ENCODE measurements around the gene C20orf141.

C20orf141 gene

GRCh38 chr20:2820896-2821869 is 6.4 kb downstream of the C20orf141 start:
- Histone ChIP-seq H3K4me3 (ENCODE audit: low read depth, low read length) (no peak overlapping the region), H3K9me3 (ENCODE audit: control insufficient read depth, insufficient read depth, low read depth, low read length) (no peaks in the 10 kb centered on the region), H3K36me3 (ENCODE audit: control insufficient read depth in 2 of 2, insufficient read depth in 1 of 2, low read length in 2 of 2) (no peaks in the 10 kb centered on the region), H3K27ac (ENCODE audit: extremely low read depth, low read depth, low read length) (no peak overlapping the region), H3K4me1 (ENCODE audit: control insufficient read depth, insufficient read depth, low read length) (peaks cover 9% of the 10 kb centered on the region)
- ChIA-PET CTCF (interaction anchor here (0.6 to 1.5 kb wide), 3 partner anchors 41 to 1319 kb away, joined by 3 to 4 read pairs (median 4); no protein-coding TSS in a partner anchor), POLR2A (interaction anchor here (0.7 to 1.4 kb wide), 2 partner anchors 15 to 20 kb away, joined by 3 read pairs; partner anchors contain the start of genes PCED1A and VPS16)
- TF ChIP-seq, protein P1, sequence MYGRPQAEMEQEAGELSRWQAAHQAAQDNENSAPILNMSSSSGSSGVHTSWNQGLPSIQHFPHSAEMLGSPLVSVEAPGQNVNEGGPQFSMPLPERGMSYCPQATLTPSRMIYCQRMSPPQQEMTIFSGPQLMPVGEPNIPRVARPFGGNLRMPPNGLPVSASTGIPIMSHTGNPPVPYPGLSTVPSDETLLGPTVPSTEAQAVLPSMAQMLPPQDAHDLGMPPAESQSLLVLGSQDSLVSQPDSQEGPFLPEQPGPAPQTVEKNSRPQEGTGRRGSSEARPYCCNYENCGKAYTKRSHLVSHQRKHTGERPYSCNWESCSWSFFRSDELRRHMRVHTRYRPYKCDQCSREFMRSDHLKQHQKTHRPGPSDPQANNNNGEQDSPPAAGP (tag by site-specific recombination; IDR thresholded peaks at IDR 0.05): no peak
- TF ChIP-seq ZNF341 (tag by site-specific recombination; IDR thresholded peaks at IDR 0.05; ENCODE audit: low read depth): peak; percentile 72
- no peak for TF ChIP-seq SCRT2 (tag by site-specific recombination; IDR thresholded peaks at IDR 0.05)
- no peak for TF ChIP-seq KLF1 (tag by site-specific recombination; IDR thresholded peaks at IDR 0.05)
- TF ChIP-seq, protein P2, sequence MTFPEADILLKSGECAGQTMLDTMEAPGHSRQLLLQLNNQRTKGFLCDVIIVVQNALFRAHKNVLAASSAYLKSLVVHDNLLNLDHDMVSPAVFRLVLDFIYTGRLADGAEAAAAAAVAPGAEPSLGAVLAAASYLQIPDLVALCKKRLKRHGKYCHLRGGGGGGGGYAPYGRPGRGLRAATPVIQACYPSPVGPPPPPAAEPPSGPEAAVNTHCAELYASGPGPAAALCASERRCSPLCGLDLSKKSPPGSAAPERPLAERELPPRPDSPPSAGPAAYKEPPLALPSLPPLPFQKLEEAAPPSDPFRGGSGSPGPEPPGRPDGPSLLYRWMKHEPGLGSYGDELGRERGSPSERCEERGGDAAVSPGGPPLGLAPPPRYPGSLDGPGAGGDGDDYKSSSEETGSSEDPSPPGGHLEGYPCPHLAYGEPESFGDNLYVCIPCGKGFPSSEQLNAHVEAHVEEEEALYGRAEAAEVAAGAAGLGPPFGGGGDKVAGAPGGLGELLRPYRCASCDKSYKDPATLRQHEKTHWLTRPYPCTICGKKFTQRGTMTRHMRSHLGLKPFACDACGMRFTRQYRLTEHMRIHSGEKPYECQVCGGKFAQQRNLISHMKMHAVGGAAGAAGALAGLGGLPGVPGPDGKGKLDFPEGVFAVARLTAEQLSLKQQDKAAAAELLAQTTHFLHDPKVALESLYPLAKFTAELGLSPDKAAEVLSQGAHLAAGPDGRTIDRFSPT (tag by site-specific recombination; IDR thresholded peaks at IDR 0.05): no peak
- TF ChIP-seq ZNF510 (tag by site-specific recombination; IDR thresholded peaks at IDR 0.05; ENCODE audit: insufficient replicate concordance): no peak

DNA sequence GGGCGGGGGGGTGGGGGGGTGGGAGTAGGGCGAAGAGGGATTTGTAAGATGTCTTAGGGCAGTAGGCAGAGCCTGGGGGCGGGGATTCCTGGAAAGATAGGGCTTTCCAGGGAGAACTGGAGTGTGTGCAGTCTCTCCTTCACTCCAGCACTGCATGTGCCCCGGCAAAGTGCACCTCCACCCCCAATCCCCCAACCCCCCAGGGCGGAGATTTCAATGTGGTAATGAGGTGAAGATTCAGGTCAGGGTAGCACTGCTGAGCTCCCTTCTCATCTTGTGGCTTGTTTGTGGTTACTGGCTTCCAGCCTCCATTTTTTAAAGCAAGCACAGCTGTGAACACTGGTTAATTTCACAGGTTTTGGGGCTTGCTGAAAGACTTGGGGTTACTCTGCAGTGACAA is 7.3 kb downstream of the C20orf141 start:
- ChIA-PET CTCF (interaction anchor here (0.6 to 1.5 kb wide), 3 partner anchors 42 to 1318 kb away, joined by 3 to 4 read pairs (median 4); no protein-coding TSS in a partner anchor), POLR2A (interaction anchor here (0.7 to 1.4 kb wide), 2 partner anchors 14 to 19 kb away, joined by 3 read pairs; partner anchors contain the start of genes PCED1A and VPS16)
- H3K4me1 ChIP-seq (ENCODE audit: control insufficient read depth, insufficient read depth, low read length): peaks cover 9% of the 10 kb centered on the region
- H3K36me3 ChIP-seq (ENCODE audit: control insufficient read depth in 2 of 2, insufficient read depth in 1 of 2, low read length in 2 of 2): no peaks in the 10 kb centered on the region
- H3K27ac ChIP-seq (ENCODE audit: extremely low read depth, low read depth, low read length): no peak overlapping the region
- H3K9me3 ChIP-seq (ENCODE audit: control insufficient read depth, insufficient read depth, low read depth, low read length): no peaks in the 10 kb centered on the region
- H3K4me3 ChIP-seq (ENCODE audit: low read depth, low read length): no peak overlapping the region
- TF ChIP-seq GLIS1 (tag by site-specific recombination; IDR thresholded peaks at IDR 0.05): peak; percentile 81
- TF ChIP-seq TSHZ1 (tag by site-specific recombination; IDR thresholded peaks at IDR 0.05; ENCODE audit: borderline replicate concordance): no peak
- peak; percentile 32 for TF ChIP-seq ZFHX2 (tag by site-specific recombination; conservative IDR thresholded peaks at IDR 0.05)
- TF ChIP-seq, protein P3, sequence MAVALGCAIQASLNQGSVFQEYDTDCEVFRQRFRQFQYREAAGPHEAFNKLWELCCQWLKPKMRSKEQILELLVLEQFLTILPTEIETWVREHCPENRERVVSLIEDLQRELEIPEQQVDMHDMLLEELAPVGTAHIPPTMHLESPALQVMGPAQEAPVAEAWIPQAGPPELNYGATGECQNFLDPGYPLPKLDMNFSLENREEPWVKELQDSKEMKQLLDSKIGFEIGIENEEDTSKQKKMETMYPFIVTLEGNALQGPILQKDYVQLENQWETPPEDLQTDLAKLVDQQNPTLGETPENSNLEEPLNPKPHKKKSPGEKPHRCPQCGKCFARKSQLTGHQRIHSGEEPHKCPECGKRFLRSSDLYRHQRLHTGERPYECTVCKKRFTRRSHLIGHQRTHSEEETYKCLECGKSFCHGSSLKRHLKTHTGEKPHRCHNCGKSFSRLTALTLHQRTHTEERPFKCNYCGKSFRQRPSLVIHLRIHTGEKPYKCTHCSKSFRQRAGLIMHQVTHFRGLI (tag by site-specific recombination; IDR thresholded peaks at IDR 0.05): no peak
- TF ChIP-seq WT1 (tag by site-specific recombination; IDR thresholded peaks at IDR 0.05): no peak
